Measurements from ENCODE around the gene PRPF6.

PRPF6 gene

DNA sequence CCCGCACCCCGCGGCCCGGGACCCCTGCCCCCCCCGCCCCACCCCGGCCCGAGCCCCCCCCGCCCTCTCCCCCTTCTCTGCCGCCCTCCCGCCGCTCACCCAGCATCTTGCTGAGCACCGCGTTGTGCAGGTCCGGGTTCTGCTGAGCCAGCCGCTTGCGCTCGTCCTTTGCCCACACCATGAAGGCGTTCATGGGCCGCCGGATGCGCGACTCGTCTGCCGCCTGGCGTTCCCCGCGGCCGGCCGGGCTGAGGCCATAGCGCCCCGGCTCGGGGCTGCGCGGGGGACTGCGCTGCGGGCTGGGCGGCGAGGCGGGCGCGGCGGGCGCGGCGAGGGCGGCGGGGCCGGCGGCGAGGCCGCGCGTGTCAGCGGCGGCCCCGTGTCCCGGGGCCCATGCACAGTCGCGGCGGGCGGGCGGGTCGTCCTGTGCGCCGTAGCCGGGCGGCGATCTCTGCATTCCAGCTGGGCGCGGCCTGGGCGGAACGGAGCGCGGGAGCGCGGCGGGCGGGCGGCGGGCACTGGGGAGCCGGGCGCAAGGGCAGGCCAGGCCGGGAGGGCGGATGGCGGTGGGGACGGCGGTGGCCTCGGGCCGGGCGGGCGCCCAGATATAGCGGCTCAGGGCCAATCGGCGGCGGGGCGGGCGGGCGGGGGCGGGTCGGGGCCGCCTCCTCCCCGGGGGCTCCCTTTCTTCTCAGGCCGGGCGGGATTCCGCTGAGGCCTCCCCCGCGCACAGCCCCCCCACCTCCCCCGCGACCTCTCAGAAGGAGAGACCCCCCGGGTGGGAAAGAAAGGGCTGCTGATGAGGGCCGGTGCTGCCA lies 68.3 kb downstream of the PRPF6 start, which contains the start of gene SOX18:
Gene SOX18 (minus strand): TSS at position 580 of the 818 bp plus-strand sequence. CDS start 123 bp downstream, at position 457.
- DNase-seq (ENCODE audit: low read depth in 2 of 2) = no peak

GRCh38 chr20:64049878-64050260 lies 68.9 kb downstream of the PRPF6 start:
- DNase-seq (ENCODE audit: low read depth in 2 of 2) = no peak

DNA sequence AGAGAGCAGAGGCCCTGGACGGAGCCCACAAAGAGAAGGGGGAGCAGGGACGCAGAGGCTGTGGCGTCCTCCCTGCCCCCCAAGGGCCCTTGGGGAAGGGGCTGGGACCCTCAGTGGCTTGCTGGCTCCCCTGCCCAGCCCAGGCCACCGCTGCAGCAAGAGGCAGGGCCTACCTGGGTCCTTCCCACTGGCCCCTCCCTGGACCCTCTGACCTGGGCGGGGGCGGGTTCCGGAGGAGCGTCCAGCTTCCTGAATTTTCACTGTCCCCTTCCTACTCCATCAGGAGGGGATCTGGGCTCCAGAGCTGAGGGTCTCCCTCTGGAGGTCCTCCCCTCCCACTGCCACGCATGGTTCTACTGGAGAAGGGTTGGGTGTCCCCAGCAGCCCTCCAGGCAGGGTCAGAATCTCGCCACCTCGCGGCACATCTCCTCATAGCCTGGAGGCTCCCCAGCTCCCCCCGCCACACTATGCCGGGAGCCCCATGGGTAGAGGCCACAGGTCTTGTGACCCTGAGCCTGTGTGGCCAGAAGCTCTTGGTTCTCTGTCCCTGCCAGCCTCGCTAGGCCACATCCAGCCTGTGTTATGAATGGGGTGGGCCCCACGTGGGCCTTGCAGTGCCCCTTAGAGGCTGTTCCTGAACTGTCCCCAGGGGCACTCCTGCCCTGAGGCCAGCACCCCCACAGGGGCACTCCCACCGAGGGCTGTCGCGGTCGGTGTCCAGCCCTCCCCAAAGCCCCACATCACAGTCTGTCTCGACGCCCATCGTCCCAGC lies 69.5 kb downstream of the PRPF6 start:
- DNase-seq (ENCODE audit: low read depth in 2 of 2) = no peak

GRCh38 chr20:64051033-64051452 lies 70.1 kb downstream of the PRPF6 start:
- DNase-seq (ENCODE audit: low read depth in 2 of 2) = no peak

DNA sequence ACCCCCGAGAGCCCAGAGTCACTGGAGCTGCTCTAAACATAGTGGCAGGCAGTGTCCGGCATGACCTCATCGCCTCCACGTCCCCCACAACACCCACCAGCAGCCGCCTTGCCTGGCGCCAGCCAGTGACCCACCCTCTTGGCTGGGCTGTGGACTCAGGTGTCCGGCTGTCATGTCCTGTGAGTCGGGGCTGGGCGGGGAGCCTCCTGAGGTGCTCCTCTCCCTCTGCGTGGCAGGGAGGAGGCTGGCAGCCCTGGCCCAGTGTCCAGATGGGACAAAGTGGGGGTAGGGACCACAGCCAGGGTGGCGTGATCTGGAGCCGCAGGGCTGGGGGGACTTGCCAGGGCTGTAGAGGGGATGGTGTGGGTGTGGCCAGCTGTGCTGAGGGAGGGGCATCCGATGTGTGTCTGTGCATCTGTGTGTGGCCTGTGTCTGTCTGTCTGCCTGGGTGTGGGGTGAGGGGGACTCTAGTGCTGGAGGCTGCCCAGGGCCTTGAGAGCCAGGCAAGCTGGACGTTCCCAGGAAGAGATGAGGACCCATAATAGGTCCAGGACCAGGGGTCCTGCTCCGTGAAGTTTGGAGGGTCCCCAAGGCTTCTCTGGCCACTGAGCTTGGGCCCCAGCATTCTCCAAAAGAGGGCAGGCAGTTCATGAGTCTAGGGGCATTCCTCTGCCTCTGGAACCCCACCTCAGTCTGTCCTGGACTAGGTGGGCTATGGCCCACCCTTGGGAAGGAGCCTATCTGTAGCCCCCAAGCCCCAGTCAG lies 70.8 kb downstream of the PRPF6 start:
- DNase-seq (ENCODE audit: low read depth in 2 of 2) = no peak

- DNase-seq (ENCODE audit: low read depth in 2 of 2) = no peak
Measured at GRCh38 chr20:64052326-64052722, 71.4 kb downstream of the PRPF6 start.

DNA sequence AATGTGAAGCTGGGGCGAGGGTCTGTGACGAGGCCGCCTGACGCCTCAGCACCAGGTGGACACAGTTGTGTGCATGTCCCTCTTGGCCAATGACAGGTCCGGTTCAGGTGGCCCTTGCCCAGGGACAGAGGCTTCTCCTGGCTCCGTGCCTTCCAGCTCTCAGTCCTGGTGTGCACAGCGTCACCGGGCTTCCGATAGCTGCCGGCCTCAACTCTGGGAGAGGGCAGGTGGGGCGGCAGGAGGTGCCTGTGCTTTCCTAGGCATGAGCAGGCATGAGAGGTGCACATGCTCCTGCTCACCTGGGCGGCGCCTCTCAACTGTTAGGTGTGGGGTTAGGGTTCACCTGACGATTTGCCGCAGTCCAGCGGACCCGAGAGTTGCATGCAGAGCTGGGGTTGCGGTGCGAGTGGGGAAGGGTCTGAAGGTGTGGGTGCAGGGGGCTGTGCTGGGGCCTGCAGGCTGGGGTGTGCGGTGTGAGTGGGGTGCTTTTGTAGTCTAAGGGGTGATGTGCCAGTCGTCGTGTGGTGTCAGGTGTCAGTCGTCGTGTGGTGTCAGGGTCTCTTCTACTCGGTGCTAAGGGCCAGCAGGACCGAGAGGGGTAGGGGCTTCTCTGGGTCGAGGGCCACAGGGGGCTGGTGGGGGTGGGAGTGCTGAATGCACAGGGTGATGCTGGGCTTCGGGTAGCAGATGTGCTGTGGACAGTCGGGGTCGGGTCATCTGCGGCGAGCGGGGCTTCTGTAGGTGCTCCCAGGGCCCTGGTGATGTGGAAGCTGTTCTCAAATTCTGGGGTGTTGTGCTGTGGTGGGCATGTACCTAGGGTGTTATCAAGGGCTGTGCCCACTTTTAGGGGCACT lies 72.3 kb downstream of the PRPF6 start:
- DNase-seq (ENCODE audit: low read depth in 2 of 2) = no peak

- no peak for DNase-seq (ENCODE audit: low read depth in 2 of 2)
Measured at GRCh38 chr20:64053841-64054661, 73.1 kb downstream of the PRPF6 start.

GRCh38 chr20:64055396-64055892 lies 74.5 kb downstream of the PRPF6 start:
- no peak for DNase-seq (ENCODE audit: low read depth in 2 of 2)

DNA sequence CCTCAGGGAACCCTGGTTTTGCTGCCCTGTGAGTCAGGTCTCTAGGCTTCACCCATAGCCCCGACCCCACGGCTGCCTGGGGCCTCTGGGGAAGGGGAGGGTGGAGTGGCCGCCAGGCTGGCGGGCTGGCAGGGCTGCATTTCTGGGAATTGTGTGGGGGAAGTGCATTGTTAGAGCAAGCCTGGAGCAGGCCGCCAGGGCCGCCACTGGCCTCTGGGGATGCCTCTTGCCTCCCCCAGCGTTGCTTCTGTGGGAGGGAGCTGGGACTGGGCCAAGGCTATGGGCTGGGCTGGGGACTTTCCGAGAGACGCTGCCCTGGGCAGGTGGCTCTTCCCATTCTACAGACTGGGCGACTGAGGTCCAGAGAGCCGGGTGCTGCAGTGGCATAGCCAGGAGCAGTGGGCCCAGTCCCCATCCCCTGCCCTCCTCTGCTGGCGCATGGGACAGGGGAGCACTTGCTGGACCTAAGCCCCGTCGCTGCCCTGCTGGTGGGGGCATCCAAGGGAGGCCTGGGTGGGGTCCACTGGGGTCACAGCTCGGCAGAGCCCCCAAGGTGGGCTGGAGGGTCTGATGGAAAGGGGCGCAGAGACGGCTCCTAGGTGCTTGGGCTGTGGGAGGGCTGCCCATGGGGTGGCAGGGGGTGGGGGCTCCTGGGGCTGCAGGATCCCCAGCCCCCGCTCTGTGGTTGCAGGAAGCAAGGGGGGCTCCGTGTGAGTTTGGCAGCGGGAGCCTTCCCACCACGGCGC lies 75.1 kb downstream of the PRPF6 start:
- DNase-seq (ENCODE audit: low read depth in 2 of 2) = no peak

DNA sequence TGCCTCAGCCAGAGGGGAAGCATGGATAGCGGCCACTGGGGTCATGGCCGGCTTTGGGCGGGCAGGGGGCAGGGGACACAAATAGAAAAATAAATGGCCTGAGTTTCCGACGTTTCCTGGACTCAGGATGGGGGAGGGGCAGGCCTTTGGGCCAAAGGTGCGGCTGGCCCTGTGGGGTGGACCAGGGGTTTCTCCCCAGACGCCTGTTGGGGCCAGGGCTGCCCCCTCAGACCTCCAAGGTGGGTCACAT lies 75.6 kb downstream of the PRPF6 start:
- no peak for DNase-seq (ENCODE audit: low read depth in 2 of 2)

GRCh38 chr20:64056889-64057627 lies 76.1 kb downstream of the PRPF6 start:
- no peak for DNase-seq (ENCODE audit: low read depth in 2 of 2)

DNA sequence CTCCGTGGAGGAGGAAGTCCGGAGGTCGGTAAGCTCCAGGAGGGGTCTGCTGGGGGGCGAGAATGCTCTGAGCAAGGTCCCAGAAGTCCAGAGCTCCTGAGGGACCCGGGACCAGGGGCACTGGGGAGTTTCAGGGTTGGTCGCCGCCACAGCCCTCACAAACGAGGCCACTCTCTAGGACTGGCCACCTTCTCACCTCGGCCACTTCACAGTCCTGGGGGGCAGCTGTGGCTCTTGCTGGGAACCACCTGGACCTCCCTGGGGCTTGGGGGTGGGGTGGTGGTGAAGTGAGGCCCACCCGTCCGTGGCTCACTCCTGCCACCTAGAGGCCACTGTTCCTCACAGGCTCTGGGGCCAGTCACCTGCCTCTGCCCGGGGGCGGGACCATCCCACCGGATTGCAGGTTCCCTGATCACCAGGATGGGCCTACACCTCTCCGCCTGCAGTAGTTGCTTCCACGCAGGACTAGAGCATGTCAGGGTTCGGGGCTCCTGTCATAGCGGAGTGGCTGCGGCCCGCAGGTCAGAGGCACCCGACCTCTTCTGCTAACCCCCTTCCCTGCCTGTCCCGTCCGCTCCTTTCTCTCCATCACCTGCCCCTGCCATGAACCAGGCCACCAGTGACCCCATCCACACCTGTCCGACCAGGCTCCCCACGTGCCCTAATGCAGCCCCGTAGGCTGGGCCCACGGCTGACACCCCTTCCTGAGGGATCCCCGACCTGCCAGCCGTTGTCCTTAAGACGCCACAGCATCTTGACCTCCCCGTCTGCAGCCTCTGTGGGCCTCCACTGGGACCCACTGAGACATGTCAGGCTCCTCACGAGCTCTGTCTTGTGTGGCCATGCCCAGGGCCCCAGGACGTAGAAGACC lies 76.9 kb downstream of the PRPF6 start:
- peak; percentile 80 to 83 for DNase-seq (ENCODE audit: low read depth in 2 of 2)

- no peak for DNase-seq (ENCODE audit: low read depth in 2 of 2)
Measured at GRCh38 chr20:64058536-64058935, 77.6 kb downstream of the PRPF6 start.

- no peak for DNase-seq (ENCODE audit: low read depth in 2 of 2)
Measured at GRCh38 chr20:64062276-64062595, 81.3 kb downstream of the PRPF6 start.

DNA sequence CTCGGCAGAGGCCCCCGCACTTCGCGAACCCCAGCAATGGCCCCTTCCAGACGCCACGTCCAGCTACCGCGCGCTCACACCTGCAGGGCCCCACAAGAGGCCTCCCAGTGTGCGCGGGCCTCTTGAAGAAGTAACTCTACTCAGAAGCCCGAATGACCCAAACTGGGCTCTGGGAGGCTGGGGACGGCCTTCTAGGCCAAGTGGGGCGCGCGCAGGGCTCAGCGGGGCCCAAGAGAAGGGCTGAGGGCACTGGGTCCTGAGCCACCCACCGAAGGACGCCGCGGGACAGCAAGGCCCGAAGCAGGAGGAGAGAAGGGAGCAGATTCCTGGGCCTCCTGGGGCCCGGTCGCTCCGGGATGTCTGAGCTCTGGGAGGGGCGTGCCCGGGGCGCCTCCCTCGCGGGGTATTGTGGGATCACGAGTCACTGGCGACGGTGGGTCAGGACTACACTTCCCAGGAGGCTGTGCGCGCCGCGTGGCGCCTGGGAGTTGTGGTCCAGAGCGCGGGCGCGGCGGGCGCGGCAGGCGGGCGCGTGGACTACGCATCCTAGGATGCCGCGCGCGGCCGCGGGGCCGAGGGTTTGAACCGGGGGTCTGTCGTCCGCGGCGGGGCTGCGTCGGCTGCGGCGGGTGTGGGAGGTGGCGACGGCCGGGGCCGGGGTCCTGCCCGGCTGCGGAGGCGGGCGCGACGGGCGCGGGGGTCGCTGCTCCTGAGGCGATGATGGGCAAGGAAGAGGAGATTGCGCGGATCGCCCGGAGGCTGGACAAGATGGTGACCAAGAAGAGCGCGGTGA lies 81.9 kb downstream of the PRPF6 start, which contains the start of gene TCEA2:
Gene TCEA2 (plus strand): TSS at position 603 of the 793 bp plus-strand sequence. CDS start 115 bp downstream, at position 718.
- peak; percentile 91 to 94 for DNase-seq (ENCODE audit: low read depth in 2 of 2)
